GM21526 (cell line): Measurements from ENCODE around the gene JAM3.
A peak's percentile ranks its signal among the peaks of the same experiment; 100 is the strongest.
"Not testable (repeated sequence)": the region's sequence is repeated elsewhere in the genome, so short reads cannot be mapped to it uniquely, and the experiment has no call there.

Experiments
- ATAC-seq: cut with Tn5 transposase; IDR thresholded peaks from one replicate; pipeline ENCODE4 v1.9.1; 2021; ENCODE audit warnings: moderate library complexity; ENCODE audit not compliant: unreplicated experiment, low FRiP score

The JAM3 gene

GRCh38 chr11:134055029-134055428 lies 13.8 kb upstream of the JAM3 start:
- ATAC-seq = no peak

GRCh38 chr11:134060316-134060715 lies 8.6 kb upstream of the JAM3 start:
- ATAC-seq = no peak

GRCh38 chr11:134062265-134063123 lies 6.4 kb upstream of the JAM3 start:
- no peak for ATAC-seq

DNA sequence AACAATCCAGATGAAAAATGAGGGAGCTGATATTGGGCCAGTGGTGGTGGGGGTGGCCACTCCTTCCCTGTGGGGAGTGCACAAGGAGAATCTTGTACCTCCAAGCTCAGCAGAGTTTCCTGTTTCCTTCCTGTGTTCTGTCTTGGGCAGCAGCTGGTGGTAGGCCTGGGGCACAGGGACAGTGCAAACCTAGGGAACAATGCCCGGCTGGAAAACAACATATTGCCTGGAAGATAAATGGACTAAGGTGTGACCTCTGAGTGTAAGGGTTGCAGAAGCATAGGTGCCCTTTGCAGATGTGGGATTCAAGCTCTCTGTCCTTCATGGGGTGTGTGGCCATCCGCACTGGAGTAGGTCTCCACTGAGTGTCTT lies 5.8 kb upstream of the JAM3 start:
- ATAC-seq = no peak

DNA sequence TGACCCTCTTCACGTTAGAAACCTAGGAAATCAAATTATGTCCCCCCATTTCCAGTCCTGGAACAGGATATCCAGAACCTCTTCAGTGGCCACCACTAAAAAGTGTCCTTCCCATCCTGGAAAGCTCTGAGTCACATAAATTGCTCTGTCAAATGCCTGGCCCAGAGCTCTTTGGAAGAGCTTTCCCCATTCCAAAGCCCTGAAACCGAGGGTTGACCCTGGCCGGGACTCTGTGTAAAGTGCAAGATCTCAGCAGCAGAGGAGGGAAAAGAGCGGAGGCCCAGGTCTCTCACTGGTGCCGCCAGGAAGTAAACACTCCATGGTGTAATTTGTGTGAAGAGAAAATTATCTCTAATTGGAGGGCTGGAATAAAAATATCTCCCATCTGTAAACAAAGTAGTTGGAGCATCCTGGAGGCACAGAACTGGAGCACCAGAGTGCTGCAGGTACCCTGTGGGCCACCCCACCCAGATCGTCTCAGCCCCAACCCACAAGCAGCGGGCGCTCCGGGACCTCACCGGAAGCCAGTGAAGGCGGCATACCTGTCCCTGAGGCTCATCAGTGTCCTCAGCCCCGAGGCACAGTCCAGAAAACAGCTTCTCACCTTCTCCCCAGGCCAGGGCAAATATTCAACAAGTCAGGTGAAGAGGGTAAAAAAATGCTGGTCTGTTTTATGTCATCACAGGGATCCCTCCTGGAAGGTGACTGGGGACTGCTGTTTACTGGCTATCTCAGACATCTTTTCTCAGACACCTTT lies 4.7 kb upstream of the JAM3 start:
- ATAC-seq = no peak

- no peak for ATAC-seq
Measured at GRCh38 chr11:134065381-134065780, 3.5 kb upstream of the JAM3 start.

GRCh38 chr11:134066943-134067885 lies 1.7 kb upstream of the JAM3 start:
- no peak for ATAC-seq

DNA sequence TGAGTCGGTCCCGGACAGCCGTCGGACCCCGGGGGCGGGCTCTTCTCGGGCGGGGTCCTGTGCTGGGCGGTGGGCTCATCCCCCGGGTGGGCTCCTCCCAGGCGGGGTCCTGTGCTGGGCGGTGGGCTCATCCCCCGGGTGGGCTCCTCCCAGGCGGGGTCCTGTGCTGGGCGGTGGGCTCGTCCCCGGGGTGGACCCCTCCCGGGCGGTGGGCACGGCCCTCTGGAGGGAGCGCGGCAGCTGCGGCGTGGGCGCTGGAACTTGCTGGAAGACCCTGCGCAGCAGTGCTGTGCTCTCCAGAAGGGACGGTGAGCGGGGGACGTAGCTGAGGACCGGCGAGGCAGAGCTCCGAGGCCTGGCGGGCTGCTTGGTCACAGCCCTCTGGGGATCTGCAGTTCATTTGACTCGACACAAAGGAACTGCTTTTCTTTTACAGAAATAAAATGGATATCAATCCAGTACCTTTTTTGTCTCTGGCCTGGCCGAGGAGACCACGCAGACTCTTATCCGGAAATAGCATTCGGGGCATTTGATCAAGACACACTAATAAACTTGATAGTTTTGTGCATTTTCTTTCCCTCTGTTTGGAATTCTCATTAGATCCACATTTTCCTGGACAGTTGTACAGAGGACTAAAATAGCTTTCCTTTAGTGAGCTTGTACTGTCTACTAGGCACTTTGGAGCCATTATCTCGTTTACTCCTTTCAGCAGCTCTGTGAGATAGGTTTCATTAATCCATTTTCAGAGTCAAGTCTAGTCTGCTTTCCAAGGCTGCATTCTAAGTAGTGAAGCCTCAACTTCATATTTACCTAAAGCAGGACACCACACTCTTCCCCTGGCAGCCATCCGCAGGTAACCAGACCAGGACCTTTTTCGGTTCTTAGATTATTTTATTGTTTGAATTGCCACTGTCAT lies 812 bp downstream of the JAM3 start:
- no peak for ATAC-seq

GRCh38 chr11:134070342-134070845 lies 1.5 kb downstream of the JAM3 start:
- ATAC-seq = no peak

- no peak for ATAC-seq
Measured at GRCh38 chr11:134071306-134071705, 2.4 kb downstream of the JAM3 start.

GRCh38 chr11:134071766-134072402 lies 3.0 kb downstream of the JAM3 start:
- ATAC-seq = no peak

- peak; percentile 71 for ATAC-seq
Measured at GRCh38 chr11:134072844-134073243, 4.0 kb downstream of the JAM3 start.

DNA sequence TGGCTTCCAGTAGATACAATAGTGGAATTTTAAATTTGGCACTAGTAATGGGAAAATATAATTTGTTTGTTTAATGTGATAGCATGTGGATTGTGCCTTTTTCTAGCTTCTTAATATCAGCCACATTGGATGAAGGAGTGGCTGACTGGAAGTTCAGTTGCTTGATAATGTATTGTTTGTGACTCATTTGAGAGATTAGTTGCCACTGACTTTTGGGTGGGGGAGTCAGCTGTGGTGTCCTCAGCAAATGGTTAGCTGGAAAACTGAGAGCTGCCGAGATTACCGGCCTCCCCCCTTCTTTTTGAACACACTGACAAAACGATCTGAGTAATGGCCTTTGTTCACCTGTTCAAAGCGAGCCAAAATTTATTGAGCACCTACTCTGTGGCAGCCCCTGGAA lies 5.5 kb downstream of the JAM3 start:
- no peak for ATAC-seq

- ATAC-seq = no peak
Measured at GRCh38 chr11:134074766-134075165, 5.9 kb downstream of the JAM3 start.

DNA sequence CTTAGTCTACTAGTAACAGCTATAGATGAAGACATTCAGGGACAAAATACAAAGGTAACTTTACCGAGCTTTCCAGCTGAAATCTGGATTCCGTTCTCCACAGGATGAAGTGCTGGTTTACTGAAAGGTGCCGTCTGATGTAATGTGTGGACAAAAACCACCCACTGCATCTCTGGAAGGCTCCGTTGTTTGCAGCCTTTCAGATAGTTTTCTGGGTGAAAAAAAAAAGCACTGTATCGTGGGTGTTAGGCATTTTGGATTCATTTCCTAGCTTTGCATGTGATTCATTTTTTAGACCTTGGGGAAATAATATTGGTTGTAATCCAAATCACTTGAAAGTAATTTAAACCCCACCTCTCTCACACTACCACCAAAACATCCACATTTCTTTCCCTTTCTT lies 10.4 kb downstream of the JAM3 start:
- no peak for ATAC-seq

DNA sequence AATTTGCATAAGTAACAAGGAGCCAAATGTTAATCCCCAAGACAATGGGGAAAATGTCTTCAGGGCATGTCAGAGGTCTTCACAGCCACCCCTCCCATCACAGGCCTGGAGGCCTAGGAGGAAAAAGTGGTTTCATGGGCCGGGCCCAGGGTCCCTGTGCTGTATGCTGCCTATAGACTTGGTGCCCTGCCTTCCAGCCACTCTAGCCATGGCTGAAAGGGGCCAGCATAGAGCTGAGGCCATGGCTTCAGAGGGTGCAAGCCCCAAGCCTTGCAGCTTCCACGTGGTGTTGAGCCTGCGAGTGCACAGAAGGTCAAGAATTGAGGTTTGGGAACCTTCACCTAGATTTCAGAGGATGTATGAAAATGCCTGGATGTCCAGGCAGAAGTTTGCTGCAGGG lies 12.4 kb downstream of the JAM3 start:
- ATAC-seq = not testable (repeated sequence)

GRCh38 chr11:134082990-134083389 lies 14.1 kb downstream of the JAM3 start:
- ATAC-seq = no peak

DNA sequence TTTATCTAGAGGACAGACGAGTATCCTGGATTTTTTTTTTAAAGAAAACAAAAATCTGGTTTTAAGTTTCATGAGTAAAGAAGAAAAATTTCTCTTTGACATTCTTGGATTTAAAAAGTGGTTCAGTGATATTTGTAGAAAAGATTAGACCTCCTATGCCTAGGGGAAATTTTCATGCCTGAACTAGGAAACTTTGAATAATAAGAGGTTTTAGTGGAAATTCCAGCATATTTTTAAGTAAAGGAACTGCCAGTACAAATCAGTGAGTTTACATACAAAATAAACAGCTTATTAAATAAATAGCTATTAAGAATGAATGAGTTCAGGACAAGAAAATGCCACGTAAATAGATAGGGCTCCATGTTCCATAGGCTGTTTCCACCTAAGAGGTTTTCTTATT lies 17.5 kb downstream of the JAM3 start:
- ATAC-seq = no peak

GRCh38 chr11:134092006-134092405 lies 23.1 kb downstream of the JAM3 start:
- not testable (repeated sequence) for ATAC-seq
